Vagina (tissue), 2 donors: ENCODE measurements around the gene LGALS4.

ENCODE experiments used
- POLR2AphosphoS5 ChIP-seq, 2 donors: sonication (generic); formaldehyde crosslinking; IDR thresholded peaks; one replicate each; pipeline ENCODE4 v1.9.0; 2017; ENCODE audit warnings: antibody characterized with exemption in 2 of 2, mild to moderate bottlenecking in 2 of 2, low read depth in 1 of 2; ENCODE audit not compliant: insufficient read depth in 1 of 2
- TF ChIP-seq, protein P1 (sequence below), 3 experiments: fragments of 450-650 bp in 2 of 3; fragments of 200-600 bp in 1 of 3; sonication (generic) in 1 of 3; IDR thresholded peaks; one replicate each; pipeline ENCODE4 v1.5.1; 2017 to 2019; ENCODE audit warnings: antibody characterized with exemption in 3 of 3, mild to moderate bottlenecking in 2 of 3, moderate library complexity in 2 of 3

DNA sequence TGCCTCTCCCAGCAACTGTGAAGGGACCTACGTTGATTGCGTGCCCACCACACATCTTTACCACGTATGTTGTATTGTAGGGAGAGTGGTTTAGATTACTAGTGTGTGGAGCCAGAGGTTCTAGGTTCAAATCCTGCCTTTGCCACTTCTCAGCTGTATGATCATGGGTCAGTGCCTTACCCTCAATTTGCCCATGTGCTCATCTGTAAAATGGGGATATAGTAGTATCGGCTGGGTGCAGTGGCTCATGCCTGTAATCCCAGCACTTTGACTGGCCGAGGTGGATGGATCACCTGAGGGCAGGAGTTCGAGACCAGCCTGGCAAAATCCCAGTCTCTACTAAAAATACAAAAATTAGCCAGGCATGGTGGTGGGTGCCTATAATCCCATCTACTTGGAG, 578 bp upstream of the LGALS4 start:
- TF ChIP-seq, protein P1, sequence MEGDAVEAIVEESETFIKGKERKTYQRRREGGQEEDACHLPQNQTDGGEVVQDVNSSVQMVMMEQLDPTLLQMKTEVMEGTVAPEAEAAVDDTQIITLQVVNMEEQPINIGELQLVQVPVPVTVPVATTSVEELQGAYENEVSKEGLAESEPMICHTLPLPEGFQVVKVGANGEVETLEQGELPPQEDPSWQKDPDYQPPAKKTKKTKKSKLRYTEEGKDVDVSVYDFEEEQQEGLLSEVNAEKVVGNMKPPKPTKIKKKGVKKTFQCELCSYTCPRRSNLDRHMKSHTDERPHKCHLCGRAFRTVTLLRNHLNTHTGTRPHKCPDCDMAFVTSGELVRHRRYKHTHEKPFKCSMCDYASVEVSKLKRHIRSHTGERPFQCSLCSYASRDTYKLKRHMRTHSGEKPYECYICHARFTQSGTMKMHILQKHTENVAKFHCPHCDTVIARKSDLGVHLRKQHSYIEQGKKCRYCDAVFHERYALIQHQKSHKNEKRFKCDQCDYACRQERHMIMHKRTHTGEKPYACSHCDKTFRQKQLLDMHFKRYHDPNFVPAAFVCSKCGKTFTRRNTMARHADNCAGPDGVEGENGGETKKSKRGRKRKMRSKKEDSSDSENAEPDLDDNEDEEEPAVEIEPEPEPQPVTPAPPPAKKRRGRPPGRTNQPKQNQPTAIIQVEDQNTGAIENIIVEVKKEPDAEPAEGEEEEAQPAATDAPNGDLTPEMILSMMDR (IDR thresholded peaks at IDR 0.05) = no peak
- TF ChIP-seq POLR2AphosphoS5 (IDR thresholded peaks at IDR 0.05; ENCODE audit: insufficient read depth in 1 of 2, low read depth in 1 of 2) = no peak
